ENCODE results near the gene PSME2.

Gene PSME2

GRCh38 chr14:24133735-24134134 lies 12.7 kb downstream of the PSME2 start:
- TF ChIP-seq ZFX (IDR thresholded peaks at IDR 0.05), result no peak
- TF ChIP-seq, protein P1, sequence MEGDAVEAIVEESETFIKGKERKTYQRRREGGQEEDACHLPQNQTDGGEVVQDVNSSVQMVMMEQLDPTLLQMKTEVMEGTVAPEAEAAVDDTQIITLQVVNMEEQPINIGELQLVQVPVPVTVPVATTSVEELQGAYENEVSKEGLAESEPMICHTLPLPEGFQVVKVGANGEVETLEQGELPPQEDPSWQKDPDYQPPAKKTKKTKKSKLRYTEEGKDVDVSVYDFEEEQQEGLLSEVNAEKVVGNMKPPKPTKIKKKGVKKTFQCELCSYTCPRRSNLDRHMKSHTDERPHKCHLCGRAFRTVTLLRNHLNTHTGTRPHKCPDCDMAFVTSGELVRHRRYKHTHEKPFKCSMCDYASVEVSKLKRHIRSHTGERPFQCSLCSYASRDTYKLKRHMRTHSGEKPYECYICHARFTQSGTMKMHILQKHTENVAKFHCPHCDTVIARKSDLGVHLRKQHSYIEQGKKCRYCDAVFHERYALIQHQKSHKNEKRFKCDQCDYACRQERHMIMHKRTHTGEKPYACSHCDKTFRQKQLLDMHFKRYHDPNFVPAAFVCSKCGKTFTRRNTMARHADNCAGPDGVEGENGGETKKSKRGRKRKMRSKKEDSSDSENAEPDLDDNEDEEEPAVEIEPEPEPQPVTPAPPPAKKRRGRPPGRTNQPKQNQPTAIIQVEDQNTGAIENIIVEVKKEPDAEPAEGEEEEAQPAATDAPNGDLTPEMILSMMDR (conservative IDR thresholded peaks at IDR 0.05), result no peak
- no peak overlapping the region for H3K27ac ChIP-seq

DNA sequence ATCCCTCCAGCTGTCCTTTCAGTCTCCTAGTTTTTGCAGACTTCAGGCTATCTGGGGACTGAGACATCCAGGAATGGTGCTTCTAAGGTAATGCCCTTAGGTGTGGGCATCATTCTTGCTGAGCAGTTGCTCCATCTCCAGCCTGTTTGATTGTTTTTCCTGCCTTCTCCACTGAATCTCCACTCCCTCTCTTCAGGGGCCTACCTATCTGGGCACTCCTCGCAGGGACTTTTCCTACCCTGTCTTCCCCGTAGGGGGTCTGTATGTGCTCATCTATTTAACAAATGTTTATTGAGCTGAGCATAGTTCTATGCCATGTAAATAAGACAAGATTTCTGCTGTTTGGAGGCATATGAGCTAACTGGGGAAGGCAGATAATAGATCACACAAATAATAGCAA lies 13.4 kb downstream of the PSME2 start:
- H3K27ac ChIP-seq, result no peak overlapping the region
- TF ChIP-seq, protein P1 (conservative IDR thresholded peaks at IDR 0.05), result no peak
- TF ChIP-seq ZFX (IDR thresholded peaks at IDR 0.05), result no peak

DNA sequence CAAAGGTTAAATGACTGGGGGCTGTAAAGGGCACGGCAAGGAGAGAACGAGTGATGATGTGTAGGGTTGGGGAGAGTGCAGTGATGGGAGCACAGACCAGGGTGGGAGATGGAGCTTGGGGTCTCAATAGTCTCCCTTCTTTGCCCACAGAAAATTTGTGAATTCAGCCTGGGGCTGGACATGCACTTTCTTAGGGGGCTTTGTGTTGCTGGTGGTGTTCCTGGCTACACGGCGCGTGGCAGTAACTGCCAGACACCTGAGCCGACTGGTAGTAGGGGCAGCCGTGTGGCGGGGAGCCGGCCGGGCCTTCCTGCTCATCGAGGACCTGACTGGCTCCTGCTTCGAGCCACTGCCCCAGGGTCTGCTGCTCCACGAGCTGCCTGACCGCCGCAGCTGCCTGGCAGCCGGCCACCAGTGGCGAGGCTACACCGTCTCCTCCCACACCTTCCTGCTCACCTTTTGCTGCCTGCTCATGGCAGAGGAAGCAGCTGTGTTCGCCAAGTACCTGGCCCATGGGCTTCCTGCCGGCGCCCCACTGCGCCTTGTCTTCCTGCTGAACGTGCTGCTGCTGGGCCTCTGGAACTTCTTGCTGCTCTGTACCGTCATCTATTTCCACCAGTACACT lies 14.2 kb downstream of the PSME2 start:
- no peak overlapping the region for H3K27ac ChIP-seq
- no peak for TF ChIP-seq ZFX (IDR thresholded peaks at IDR 0.05)
- TF ChIP-seq, protein P1 (conservative IDR thresholded peaks at IDR 0.05), result no peak

DNA sequence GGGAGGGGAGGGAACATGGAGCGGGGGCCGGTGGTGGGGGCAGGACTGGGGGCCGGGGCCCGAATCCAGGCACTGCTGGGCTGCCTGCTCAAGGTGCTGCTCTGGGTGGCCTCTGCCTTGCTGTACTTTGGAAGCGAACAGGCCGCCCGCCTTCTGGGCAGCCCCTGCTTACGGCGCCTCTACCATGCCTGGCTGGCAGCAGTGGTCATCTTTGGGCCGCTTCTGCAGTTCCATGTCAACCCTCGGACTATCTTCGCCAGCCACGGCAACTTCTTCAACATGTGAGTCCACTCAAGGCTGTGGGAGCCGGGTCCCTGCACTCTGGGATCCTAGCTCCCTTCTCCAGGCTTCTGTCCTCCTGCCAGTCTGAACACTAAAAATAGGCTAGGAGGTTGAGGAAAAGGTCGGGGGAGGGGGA lies 14.9 kb downstream of the PSME2 start:
- H3K27ac ChIP-seq, result no peak overlapping the region
- no peak for TF ChIP-seq ZFX (IDR thresholded peaks at IDR 0.05)
- TF ChIP-seq, protein P1 (conservative IDR thresholded peaks at IDR 0.05), result no peak

DNA sequence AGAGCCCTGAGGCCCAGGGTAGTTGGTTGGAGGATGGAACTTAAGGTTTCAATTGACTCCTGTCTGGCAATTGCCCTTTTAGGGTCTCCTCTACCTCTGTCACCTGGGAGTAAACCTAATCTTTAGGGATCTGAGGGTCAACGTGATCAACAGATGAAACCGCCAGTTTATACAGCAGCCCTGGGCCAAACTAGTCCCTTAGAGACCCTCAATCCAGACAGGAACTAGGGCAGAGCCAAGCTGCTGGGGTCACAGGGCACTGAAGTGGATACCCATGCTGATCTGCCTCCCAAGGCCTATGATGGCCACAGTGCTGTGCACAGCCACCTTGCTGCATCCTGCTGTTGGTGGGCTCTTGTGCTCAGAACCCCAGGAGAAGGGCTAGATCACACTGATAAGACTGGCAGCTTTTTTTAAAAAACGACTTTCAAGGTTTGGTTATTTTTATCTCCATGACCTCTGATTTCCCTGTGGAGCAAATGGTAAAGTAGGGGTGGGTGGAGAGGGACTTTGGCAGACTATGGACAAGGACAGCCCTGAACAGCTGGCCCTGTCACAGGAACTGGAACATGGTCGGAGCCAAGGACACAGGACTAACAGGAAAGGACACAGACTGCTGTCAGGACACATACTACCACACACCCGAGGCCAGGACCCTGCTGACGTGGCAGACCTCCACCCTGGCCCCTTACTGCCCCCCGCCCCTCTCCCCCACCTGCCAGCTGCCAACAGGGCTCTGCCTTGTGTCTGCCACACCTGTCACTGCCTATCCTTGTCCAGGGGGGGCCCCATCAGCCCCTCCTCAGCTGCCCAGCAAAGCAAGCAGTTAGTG lies 15.5 kb downstream of the PSME2 start:
- no peak overlapping the region for H3K27ac ChIP-seq
- no peak for TF ChIP-seq ZFX (IDR thresholded peaks at IDR 0.05)
- TF ChIP-seq, protein P1 (conservative IDR thresholded peaks at IDR 0.05), result no peak

DNA sequence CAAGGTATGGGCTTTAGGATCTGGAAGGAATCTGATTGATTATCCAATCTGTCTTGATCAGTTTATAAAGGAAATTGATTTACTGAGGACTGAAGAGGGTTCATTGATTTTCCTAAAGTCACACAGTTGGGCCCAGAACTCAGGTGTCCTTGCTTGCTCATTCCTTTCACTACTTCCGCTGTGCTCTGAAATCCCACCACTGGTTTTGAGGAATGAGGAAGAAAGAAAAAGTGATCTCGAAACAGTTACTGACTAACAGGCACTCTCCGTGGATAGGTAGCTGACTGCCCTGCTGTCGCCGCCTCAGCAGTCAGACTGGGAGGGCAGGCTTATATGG lies 16.1 kb downstream of the PSME2 start, which contains the start of gene FITM1:
TSS of gene FITM1 (plus strand) at position 280 of the 337 bp plus-strand sequence. CDS start 905 bp downstream, outside the sequence.
- H3K27ac ChIP-seq, result no peak within 1 kb of the TSS
- TF ChIP-seq, protein P1 (conservative IDR thresholded peaks at IDR 0.05), result no peak
- TF ChIP-seq ZFX (IDR thresholded peaks at IDR 0.05), result no peak

- no peak overlapping the region for H3K27ac ChIP-seq
- TF ChIP-seq, protein P1 (conservative IDR thresholded peaks at IDR 0.05), result no peak
- TF ChIP-seq ZFX (IDR thresholded peaks at IDR 0.05), result no peak
Observed at GRCh38 chr14:24129410-24129998, 16.9 kb downstream of the PSME2 start.
